ENCODE measurements around the gene RCL1.

RCL1 gene

DNA sequence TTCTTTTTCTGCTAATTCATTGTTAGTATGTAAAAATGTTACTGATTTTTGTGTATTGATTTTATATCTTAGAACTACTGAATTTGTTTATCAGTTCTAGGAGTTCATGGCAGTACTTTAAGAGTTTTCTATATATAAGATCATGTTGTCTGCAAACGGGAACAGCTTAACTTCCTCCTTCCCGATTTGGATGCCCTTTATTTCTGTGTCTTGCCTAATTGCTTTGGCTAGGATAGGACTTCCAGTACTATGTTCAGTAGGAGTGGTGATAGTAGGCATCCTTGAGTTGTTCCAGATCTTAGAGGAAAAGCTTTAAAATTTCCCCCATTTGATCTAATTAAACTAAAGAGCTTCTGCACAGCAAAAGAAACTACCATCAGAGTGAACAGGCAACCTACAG, 20.1 kb downstream of the RCL1 start:
- no peaks in the 10 kb centered on the region for H3K9me2 ChIP-seq (replicated peaks; ENCODE audit: insufficient read depth, low read length)
- H3K27me3 ChIP-seq (ENCODE audit: low read length), result no peaks in the 10 kb centered on the region
- H3K9ac ChIP-seq (ENCODE audit: low read length), result peak overlapping the region; percentile 1; the same call in 1 of the 2 replicates
- no peaks in the 10 kb centered on the region for H3K36me3 ChIP-seq (ENCODE audit: low read length)
- H3K4me2 ChIP-seq (ENCODE audit: low read depth, low read length, poor library complexity, severe bottlenecking), result peak overlapping the region; percentile 58
- H3K9me3 ChIP-seq (ENCODE audit: insufficient read depth, low read length), result no peaks in the 10 kb centered on the region
- H3F3A ChIP-seq (ENCODE audit: insufficient read depth), result peaks cover 3% of the 10 kb centered on the region; the same call in 1 of the 2 replicates
- peaks cover 94% of the 10 kb centered on the region for H3K79me2 ChIP-seq (ENCODE audit: insufficient read depth, low read length)
- H4K20me1 ChIP-seq (ENCODE audit: low read depth, low read length), result peaks cover 3% of the 10 kb centered on the region; the same call in 1 of the 2 replicates
- TF ChIP-seq EZH2phosphoT487 (conservative IDR thresholded peaks at IDR 0.05; ENCODE audit: low read length), result no peak
- TF ChIP-seq, protein P1, sequence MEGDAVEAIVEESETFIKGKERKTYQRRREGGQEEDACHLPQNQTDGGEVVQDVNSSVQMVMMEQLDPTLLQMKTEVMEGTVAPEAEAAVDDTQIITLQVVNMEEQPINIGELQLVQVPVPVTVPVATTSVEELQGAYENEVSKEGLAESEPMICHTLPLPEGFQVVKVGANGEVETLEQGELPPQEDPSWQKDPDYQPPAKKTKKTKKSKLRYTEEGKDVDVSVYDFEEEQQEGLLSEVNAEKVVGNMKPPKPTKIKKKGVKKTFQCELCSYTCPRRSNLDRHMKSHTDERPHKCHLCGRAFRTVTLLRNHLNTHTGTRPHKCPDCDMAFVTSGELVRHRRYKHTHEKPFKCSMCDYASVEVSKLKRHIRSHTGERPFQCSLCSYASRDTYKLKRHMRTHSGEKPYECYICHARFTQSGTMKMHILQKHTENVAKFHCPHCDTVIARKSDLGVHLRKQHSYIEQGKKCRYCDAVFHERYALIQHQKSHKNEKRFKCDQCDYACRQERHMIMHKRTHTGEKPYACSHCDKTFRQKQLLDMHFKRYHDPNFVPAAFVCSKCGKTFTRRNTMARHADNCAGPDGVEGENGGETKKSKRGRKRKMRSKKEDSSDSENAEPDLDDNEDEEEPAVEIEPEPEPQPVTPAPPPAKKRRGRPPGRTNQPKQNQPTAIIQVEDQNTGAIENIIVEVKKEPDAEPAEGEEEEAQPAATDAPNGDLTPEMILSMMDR (IDR thresholded peaks at IDR 0.05; ENCODE audit: insufficient read depth, low read length, poor library complexity, severe bottlenecking), result no peak
- no peak overlapping the region for H3K4me3 ChIP-seq (ENCODE audit: insufficient read depth, low read length, poor library complexity, severe bottlenecking)
- H3K27ac ChIP-seq (ENCODE audit: low read depth, low read length), result peak overlapping the region; percentile 36; the same call in 1 of the 2 replicates
- no peak overlapping the region for H2AFZ ChIP-seq (ENCODE audit: low read depth, low read length, severe bottlenecking)

DNA sequence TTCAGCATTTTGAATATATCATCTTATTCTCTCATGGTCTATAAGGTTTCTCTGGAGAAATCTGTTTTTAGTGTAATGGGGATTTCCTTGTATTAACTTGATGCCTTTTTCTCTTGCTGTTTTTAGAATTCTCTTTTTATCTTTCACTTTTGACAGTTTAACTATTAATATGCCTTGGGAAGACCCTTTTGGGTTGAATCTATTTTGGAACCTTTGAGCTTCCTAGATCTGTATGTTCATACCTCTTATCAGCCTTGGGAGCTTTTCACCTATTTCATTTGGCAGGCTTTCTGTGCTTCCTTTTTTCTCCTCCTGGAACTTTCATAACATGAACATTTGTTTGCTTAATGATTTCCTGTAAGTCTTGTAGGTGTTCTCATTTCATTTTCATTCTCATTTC, 22.2 kb downstream of the RCL1 start:
- peak overlapping the region; percentile 39 for H3K4me2 ChIP-seq (ENCODE audit: low read depth, low read length, poor library complexity, severe bottlenecking)
- peaks cover 3% of the 10 kb centered on the region; the same call in 1 of the 2 replicates for H3F3A ChIP-seq (ENCODE audit: insufficient read depth)
- no peaks in the 10 kb centered on the region for H3K27me3 ChIP-seq (ENCODE audit: low read length)
- no peaks in the 10 kb centered on the region for H3K36me3 ChIP-seq (ENCODE audit: low read length)
- H3K9me3 ChIP-seq (ENCODE audit: insufficient read depth, low read length), result no peaks in the 10 kb centered on the region
- peak overlapping the region; percentile 37; the same call in 1 of the 2 replicates for H3K27ac ChIP-seq (ENCODE audit: low read depth, low read length)
- peaks cover 3% of the 10 kb centered on the region; the same call in 1 of the 2 replicates for H4K20me1 ChIP-seq (ENCODE audit: low read depth, low read length)
- H3K79me2 ChIP-seq (ENCODE audit: insufficient read depth, low read length), result peaks cover 94% of the 10 kb centered on the region
- H3K9ac ChIP-seq (ENCODE audit: low read length), result no peak overlapping the region
- no peak for TF ChIP-seq EZH2phosphoT487 (conservative IDR thresholded peaks at IDR 0.05; ENCODE audit: low read length)
- TF ChIP-seq, protein P1 (IDR thresholded peaks at IDR 0.05; ENCODE audit: insufficient read depth, low read length, poor library complexity, severe bottlenecking), result no peak
- H2AFZ ChIP-seq (ENCODE audit: low read depth, low read length, severe bottlenecking), result no peak overlapping the region
- H3K4me3 ChIP-seq (ENCODE audit: insufficient read depth, low read length, poor library complexity, severe bottlenecking), result no peak overlapping the region
- no peaks in the 10 kb centered on the region for H3K9me2 ChIP-seq (replicated peaks; ENCODE audit: insufficient read depth, low read length)

DNA sequence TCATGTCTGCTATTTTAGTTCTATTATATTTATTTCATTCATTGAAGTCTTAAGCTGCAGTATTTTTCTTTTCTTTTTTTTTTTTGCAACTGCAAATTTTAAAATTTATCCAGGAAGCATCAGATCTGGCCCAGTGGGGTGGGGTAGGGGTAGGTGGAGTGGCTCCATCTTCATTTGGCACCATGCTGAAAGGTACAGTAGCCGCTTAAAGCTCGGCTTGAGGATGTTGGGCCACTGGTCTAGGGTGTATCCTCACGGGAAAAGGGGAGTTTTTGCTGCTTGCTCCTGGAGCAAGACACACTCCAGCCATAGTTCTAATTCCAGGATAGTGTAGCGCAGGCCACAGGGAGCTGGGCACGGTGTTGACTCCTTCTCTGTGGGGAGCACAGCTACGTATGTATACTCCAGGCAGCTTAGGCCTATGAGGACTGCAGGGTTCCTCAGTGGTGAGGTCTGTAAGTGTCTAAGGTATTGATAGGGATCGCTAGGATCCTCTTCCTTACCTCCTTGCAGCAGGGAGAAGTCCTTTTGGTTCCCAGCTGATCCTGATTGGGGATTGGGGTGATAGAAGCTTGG, 22.7 kb downstream of the RCL1 start:
- Histone ChIP-seq H3K79me2 (ENCODE audit: insufficient read depth, low read length) (peaks cover 94% of the 10 kb centered on the region), H3F3A (ENCODE audit: insufficient read depth) (peaks cover 3% of the 10 kb centered on the region; the same call in 1 of the 2 replicates), H3K9ac (ENCODE audit: low read length) (no peak overlapping the region), H3K9me3 (ENCODE audit: insufficient read depth, low read length) (no peaks in the 10 kb centered on the region), H3K27ac (ENCODE audit: low read depth, low read length) (peak overlapping the region; percentile 37; the same call in 1 of the 2 replicates), H3K9me2 (replicated peaks; ENCODE audit: insufficient read depth, low read length) (no peaks in the 10 kb centered on the region), H3K27me3 (ENCODE audit: low read length) (no peaks in the 10 kb centered on the region), H3K4me3 (ENCODE audit: insufficient read depth, low read length, poor library complexity, severe bottlenecking) (no peak overlapping the region), H3K4me2 (ENCODE audit: low read depth, low read length, poor library complexity, severe bottlenecking) (peak overlapping the region; percentile 39), H2AFZ (ENCODE audit: low read depth, low read length, severe bottlenecking) (no peak overlapping the region), H3K36me3 (ENCODE audit: low read length) (no peaks in the 10 kb centered on the region), H4K20me1 (ENCODE audit: low read depth, low read length) (peaks cover under 1% of the 10 kb centered on the region; the same call in 1 of the 2 replicates)
- TF ChIP-seq, protein P1 (IDR thresholded peaks at IDR 0.05; ENCODE audit: insufficient read depth, low read length, poor library complexity, severe bottlenecking), result no peak
- no peak for TF ChIP-seq EZH2phosphoT487 (conservative IDR thresholded peaks at IDR 0.05; ENCODE audit: low read length)

Measured in SU-DHL-6 (cell line).